ENCODE measurements around the gene OR6B1.

OR6B1 gene

GRCh38 chr7:143992670-143993069 is 7.5 kb upstream of the OR6B1 start:
- in situ Hi-C loops (cut with MboI; ENCODE audit: low sequenced_read_pairs, unreplicated experiment): no loop called here

GRCh38 chr7:143993924-143994323 is 6.2 kb upstream of the OR6B1 start:
- DNase-seq (ENCODE audit: low spot score): no peak
- no peak for TF ChIP-seq CTCF (IDR thresholded peaks at IDR 0.05; ENCODE audit: borderline replicate concordance, control extremely low read depth, extremely low read depth, insufficient read depth, missing control alignments)
- in situ Hi-C loops (cut with MboI; ENCODE audit: low sequenced_read_pairs, unreplicated experiment): no loop called here

More at GRCh38 chr7:143992670-143993069, 7.5 kb upstream of the OR6B1 start:
- no peak for DNase-seq (ENCODE audit: low spot score)
- TF ChIP-seq CTCF (IDR thresholded peaks at IDR 0.05; ENCODE audit: borderline replicate concordance, control extremely low read depth, extremely low read depth, insufficient read depth, missing control alignments): no peak

GRCh38 chr7:144001543-144001942 is 1.4 kb downstream of the OR6B1 start:
- in situ Hi-C loops (cut with MboI; ENCODE audit: low sequenced_read_pairs, unreplicated experiment): no loop called here

GRCh38 chr7:144004703-144005102 is 4.6 kb downstream of the OR6B1 start:
- in situ Hi-C loops (cut with MboI; ENCODE audit: low sequenced_read_pairs, unreplicated experiment): no loop called here
- DNase-seq (ENCODE audit: low spot score): no peak
- no peak for TF ChIP-seq CTCF (IDR thresholded peaks at IDR 0.05; ENCODE audit: borderline replicate concordance, control extremely low read depth, extremely low read depth, insufficient read depth, missing control alignments)

More at GRCh38 chr7:144001543-144001942, 1.4 kb downstream of the OR6B1 start:
- TF ChIP-seq CTCF (IDR thresholded peaks at IDR 0.05; ENCODE audit: borderline replicate concordance, control extremely low read depth, extremely low read depth, insufficient read depth, missing control alignments): no peak
- no peak for DNase-seq (ENCODE audit: low spot score)

- no peak for TF ChIP-seq CTCF (IDR thresholded peaks at IDR 0.05; ENCODE audit: borderline replicate concordance, control extremely low read depth, extremely low read depth, insufficient read depth, missing control alignments)
- DNase-seq (ENCODE audit: low spot score): no peak
- in situ Hi-C loops (cut with MboI; ENCODE audit: low sequenced_read_pairs, unreplicated experiment): no loop called here
Measured at GRCh38 chr7:144006029-144006691, 6.0 kb downstream of the OR6B1 start.

GRCh38 chr7:144006692-144007042 is 6.5 kb downstream of the OR6B1 start:
- no peak for DNase-seq (ENCODE audit: low spot score)
- in situ Hi-C loops (cut with MboI; ENCODE audit: low sequenced_read_pairs, unreplicated experiment): no loop called here
- no peak for TF ChIP-seq CTCF (IDR thresholded peaks at IDR 0.05; ENCODE audit: borderline replicate concordance, control extremely low read depth, extremely low read depth, insufficient read depth, missing control alignments)

All from GM13976 (cell line).